ENCODE measurements around the gene GFAP.

The GFAP gene

GRCh38 chr17:44875761-44876160 is 39.5 kb downstream of the GFAP start:
- no peak overlapping the region for H3K9ac ChIP-seq (ENCODE audit: low read length in 2 of 2)
- peaks cover 49% of the 10 kb centered on the region in 2 donors for H3K36me3 ChIP-seq (ENCODE audit: control insufficient read depth in 2 of 2, insufficient read depth in 2 of 2, low read length in 2 of 2)
- no peak overlapping the region for H3K4me3 ChIP-seq (ENCODE audit: low read length in 2 of 2)
- H3K27ac ChIP-seq (ENCODE audit: low read length) = no peak overlapping the region
- no peaks in the 10 kb centered on the region for H3K27me3 ChIP-seq (ENCODE audit: control insufficient read depth in 1 of 2, insufficient read depth in 2 of 2, low read length in 2 of 2)
- H3K4me1 ChIP-seq (ENCODE audit: control insufficient read depth, insufficient read depth, low read length) = no peaks in the 10 kb centered on the region
- H3K9me3 ChIP-seq (ENCODE audit: control insufficient read depth in 2 of 2, low read length in 2 of 2) = no peaks in the 10 kb centered on the region

GRCh38 chr17:44872131-44872768 is 43.0 kb downstream of the GFAP start:
- peak overlapping the region; percentile 11 for H3K27ac ChIP-seq (ENCODE audit: low read length)
- H3K9ac ChIP-seq (ENCODE audit: low read length in 2 of 2) = no peak overlapping the region
- peaks cover 3% of the 10 kb centered on the region for H3K4me1 ChIP-seq (ENCODE audit: control insufficient read depth, insufficient read depth, low read length)
- H3K36me3 ChIP-seq (ENCODE audit: control insufficient read depth in 2 of 2, insufficient read depth in 2 of 2, low read length in 2 of 2) = peaks cover 31 to 54% of the 10 kb centered on the region in 2 donors
- no peaks in the 10 kb centered on the region for H3K9me3 ChIP-seq (ENCODE audit: control insufficient read depth in 2 of 2, low read length in 2 of 2)
- no peak overlapping the region for H3K4me3 ChIP-seq (ENCODE audit: low read length in 2 of 2)
- H3K27me3 ChIP-seq (ENCODE audit: control insufficient read depth in 1 of 2, insufficient read depth in 2 of 2, low read length in 2 of 2) = no peaks in the 10 kb centered on the region

GRCh38 chr17:44871556-44871955 is 43.7 kb downstream of the GFAP start:
- H3K36me3 ChIP-seq (ENCODE audit: control insufficient read depth in 2 of 2, insufficient read depth in 2 of 2, low read length in 2 of 2) = peaks cover 32 to 55% of the 10 kb centered on the region in 2 donors
- no peak overlapping the region for H3K27ac ChIP-seq (ENCODE audit: low read length)
- peaks cover 3% of the 10 kb centered on the region for H3K4me1 ChIP-seq (ENCODE audit: control insufficient read depth, insufficient read depth, low read length)

GRCh38 chr17:44867841-44868240 is 47.5 kb downstream of the GFAP start:
- H3K27ac ChIP-seq (ENCODE audit: low read length) = no peak overlapping the region
- H3K27me3 ChIP-seq (ENCODE audit: control insufficient read depth in 1 of 2, insufficient read depth in 2 of 2, low read length in 2 of 2) = no peaks in the 10 kb centered on the region
- H3K36me3 ChIP-seq (ENCODE audit: control insufficient read depth in 2 of 2, insufficient read depth in 2 of 2, low read length in 2 of 2) = peaks cover 32 to 56% of the 10 kb centered on the region in 2 donors
- no peak overlapping the region for H3K9ac ChIP-seq (ENCODE audit: low read length in 2 of 2)
- H3K4me1 ChIP-seq (ENCODE audit: control insufficient read depth, insufficient read depth, low read length) = peaks cover 6% of the 10 kb centered on the region
- H3K4me3 ChIP-seq (ENCODE audit: low read length in 2 of 2) = no peak overlapping the region
- H3K9me3 ChIP-seq (ENCODE audit: control insufficient read depth in 2 of 2, low read length in 2 of 2) = no peaks in the 10 kb centered on the region

More at GRCh38 chr17:44871556-44871955, 43.7 kb downstream of the GFAP start:
- H3K9ac ChIP-seq (ENCODE audit: low read length in 2 of 2) = no peak overlapping the region
- H3K27me3 ChIP-seq (ENCODE audit: control insufficient read depth in 1 of 2, insufficient read depth in 2 of 2, low read length in 2 of 2) = no peaks in the 10 kb centered on the region
- H3K9me3 ChIP-seq (ENCODE audit: control insufficient read depth in 2 of 2, low read length in 2 of 2) = no peaks in the 10 kb centered on the region
- H3K4me3 ChIP-seq (ENCODE audit: low read length in 2 of 2) = no peak overlapping the region

- Histone ChIP-seq H3K4me3 (ENCODE audit: low read length in 2 of 2) (no peak overlapping the region), H3K27me3 (ENCODE audit: control insufficient read depth in 1 of 2, insufficient read depth in 2 of 2, low read length in 2 of 2) (no peaks in the 10 kb centered on the region), H3K9me3 (ENCODE audit: control insufficient read depth in 2 of 2, low read length in 2 of 2) (no peaks in the 10 kb centered on the region), H3K9ac (ENCODE audit: low read length in 2 of 2) (no peak overlapping the region), H3K36me3 (ENCODE audit: control insufficient read depth in 2 of 2, insufficient read depth in 2 of 2, low read length in 2 of 2) (peaks cover 33 to 55% of the 10 kb centered on the region in 2 donors), H3K4me1 (ENCODE audit: control insufficient read depth, insufficient read depth, low read length) (peaks cover 6% of the 10 kb centered on the region), H3K27ac (ENCODE audit: low read length) (no peak overlapping the region)
Observed at GRCh38 chr17:44865931-44866330, 49.4 kb downstream of the GFAP start.

GRCh38 chr17:44865231-44865660 is 50.1 kb downstream of the GFAP start:
- no peaks in the 10 kb centered on the region for H3K27me3 ChIP-seq (ENCODE audit: control insufficient read depth in 1 of 2, insufficient read depth in 2 of 2, low read length in 2 of 2)

GRCh38 chr17:44864831-44865230 is 50.5 kb downstream of the GFAP start:
- Histone ChIP-seq H3K4me1 (ENCODE audit: control insufficient read depth, insufficient read depth, low read length) (peaks cover 6% of the 10 kb centered on the region), H3K27ac (ENCODE audit: low read length) (peak overlapping the region; percentile 11)

More at GRCh38 chr17:44865231-44865660, 50.1 kb downstream of the GFAP start:
- Histone ChIP-seq H3K9me3 (ENCODE audit: control insufficient read depth in 2 of 2, low read length in 2 of 2) (no peaks in the 10 kb centered on the region), H3K9ac (ENCODE audit: low read length in 2 of 2) (no peak overlapping the region), H3K4me3 (ENCODE audit: low read length in 2 of 2) (no peak overlapping the region), H3K27ac (ENCODE audit: low read length) (no peak overlapping the region), H3K36me3 (ENCODE audit: control insufficient read depth in 2 of 2, insufficient read depth in 2 of 2, low read length in 2 of 2) (peaks cover 34 to 56% of the 10 kb centered on the region in 2 donors), H3K4me1 (ENCODE audit: control insufficient read depth, insufficient read depth, low read length) (peaks cover 6% of the 10 kb centered on the region)

GRCh38 chr17:44863061-44863918 is 52.0 kb downstream of the GFAP start:
- Histone ChIP-seq H3K4me1 (ENCODE audit: control insufficient read depth, insufficient read depth, low read length) (peaks cover 6% of the 10 kb centered on the region), H3K27me3 (ENCODE audit: control insufficient read depth in 1 of 2, insufficient read depth in 2 of 2, low read length in 2 of 2) (no peaks in the 10 kb centered on the region), H3K36me3 (ENCODE audit: control insufficient read depth in 2 of 2, insufficient read depth in 2 of 2, low read length in 2 of 2) (peaks cover 49 to 65% of the 10 kb centered on the region in 2 donors), H3K27ac (ENCODE audit: low read length) (no peak overlapping the region), H3K9ac (ENCODE audit: low read length in 2 of 2) (no peak overlapping the region), H3K4me3 (ENCODE audit: low read length in 2 of 2) (no peak overlapping the region), H3K9me3 (ENCODE audit: control insufficient read depth in 2 of 2, low read length in 2 of 2) (no peaks in the 10 kb centered on the region)

More at GRCh38 chr17:44864831-44865230, 50.5 kb downstream of the GFAP start:
- Histone ChIP-seq H3K36me3 (ENCODE audit: control insufficient read depth in 2 of 2, insufficient read depth in 2 of 2, low read length in 2 of 2) (peaks cover 38 to 59% of the 10 kb centered on the region in 2 donors), H3K9me3 (ENCODE audit: control insufficient read depth in 2 of 2, low read length in 2 of 2) (no peaks in the 10 kb centered on the region), H3K4me3 (ENCODE audit: low read length in 2 of 2) (no peak overlapping the region), H3K27me3 (ENCODE audit: control insufficient read depth in 1 of 2, insufficient read depth in 2 of 2, low read length in 2 of 2) (no peaks in the 10 kb centered on the region), H3K9ac (ENCODE audit: low read length in 2 of 2) (no peak overlapping the region)

- H3K4me3 ChIP-seq (ENCODE audit: low read length in 2 of 2) = no peak overlapping the region
- H3K9me3 ChIP-seq (ENCODE audit: control insufficient read depth in 2 of 2, low read length in 2 of 2) = no peaks in the 10 kb centered on the region
- H3K9ac ChIP-seq (ENCODE audit: low read length in 2 of 2) = no peak overlapping the region
- no peaks in the 10 kb centered on the region for H3K27me3 ChIP-seq (ENCODE audit: control insufficient read depth in 1 of 2, insufficient read depth in 2 of 2, low read length in 2 of 2)
- peaks cover 52 to 59% of the 10 kb centered on the region in 2 donors for H3K36me3 ChIP-seq (ENCODE audit: control insufficient read depth in 2 of 2, insufficient read depth in 2 of 2, low read length in 2 of 2)
- H3K4me1 ChIP-seq (ENCODE audit: control insufficient read depth, insufficient read depth, low read length) = peaks cover 2% of the 10 kb centered on the region
- H3K27ac ChIP-seq (ENCODE audit: low read length) = no peak overlapping the region
Observed at GRCh38 chr17:44862278-44862914, 52.9 kb downstream of the GFAP start.

- no peak overlapping the region for H3K9ac ChIP-seq (ENCODE audit: low read length in 2 of 2)
- H3K27ac ChIP-seq (ENCODE audit: low read length) = no peak overlapping the region
- no peaks in the 10 kb centered on the region for H3K9me3 ChIP-seq (ENCODE audit: control insufficient read depth in 2 of 2, low read length in 2 of 2)
- H3K4me3 ChIP-seq (ENCODE audit: low read length in 2 of 2) = no peak overlapping the region
- peaks cover 68% of the 10 kb centered on the region in 2 donors for H3K36me3 ChIP-seq (ENCODE audit: control insufficient read depth in 2 of 2, insufficient read depth in 2 of 2, low read length in 2 of 2)
- no peaks in the 10 kb centered on the region for H3K27me3 ChIP-seq (ENCODE audit: control insufficient read depth in 1 of 2, insufficient read depth in 2 of 2, low read length in 2 of 2)
- peaks cover 2% of the 10 kb centered on the region for H3K4me1 ChIP-seq (ENCODE audit: control insufficient read depth, insufficient read depth, low read length)
Observed at GRCh38 chr17:44859701-44860100, 55.6 kb downstream of the GFAP start.
